LoVo (cell line): ENCODE measurements around the gene DNAH11.
"Not testable (repeated sequence)": the region's sequence is repeated elsewhere in the genome, so short reads cannot be mapped to it uniquely, and the experiment has no call there.

ENCODE experiments used
- DNase-seq: peaks from one replicate; pipeline ENCODE4 v3.0.0-alpha.2; 2016; ENCODE audit warnings: low spot score

Gene DNAH11

GRCh38 chr7:21542891-21543527 is at the start of gene DNAH11:
Gene DNAH11 (plus strand): TSS chr7:21543039. CDS start chr7:21543246, 207 bp downstream.
- DNase-seq = no peak

DNA sequence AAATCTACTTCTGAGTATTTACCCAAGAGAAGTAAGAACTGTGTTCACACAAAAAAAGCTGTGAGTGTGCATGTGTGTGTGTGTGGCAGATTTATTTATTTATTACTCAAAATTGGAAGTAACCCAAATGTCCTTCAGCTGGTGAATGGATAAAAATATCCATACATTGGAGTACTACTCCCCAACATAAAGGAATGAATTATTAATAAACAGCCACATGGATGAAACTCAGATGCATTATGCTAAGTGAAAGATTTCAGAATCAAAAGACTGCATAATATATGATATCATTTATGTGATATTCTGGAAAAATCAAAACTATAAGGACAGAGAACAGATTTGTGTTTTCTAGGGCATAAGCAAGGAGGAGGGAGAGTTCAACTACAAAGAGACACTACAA is 47.1 kb upstream of the DNAH11 start:
- DNase-seq = no peak

GRCh38 chr7:21497072-21497471 is 45.8 kb upstream of the DNAH11 start:
- DNase-seq = no peak

DNA sequence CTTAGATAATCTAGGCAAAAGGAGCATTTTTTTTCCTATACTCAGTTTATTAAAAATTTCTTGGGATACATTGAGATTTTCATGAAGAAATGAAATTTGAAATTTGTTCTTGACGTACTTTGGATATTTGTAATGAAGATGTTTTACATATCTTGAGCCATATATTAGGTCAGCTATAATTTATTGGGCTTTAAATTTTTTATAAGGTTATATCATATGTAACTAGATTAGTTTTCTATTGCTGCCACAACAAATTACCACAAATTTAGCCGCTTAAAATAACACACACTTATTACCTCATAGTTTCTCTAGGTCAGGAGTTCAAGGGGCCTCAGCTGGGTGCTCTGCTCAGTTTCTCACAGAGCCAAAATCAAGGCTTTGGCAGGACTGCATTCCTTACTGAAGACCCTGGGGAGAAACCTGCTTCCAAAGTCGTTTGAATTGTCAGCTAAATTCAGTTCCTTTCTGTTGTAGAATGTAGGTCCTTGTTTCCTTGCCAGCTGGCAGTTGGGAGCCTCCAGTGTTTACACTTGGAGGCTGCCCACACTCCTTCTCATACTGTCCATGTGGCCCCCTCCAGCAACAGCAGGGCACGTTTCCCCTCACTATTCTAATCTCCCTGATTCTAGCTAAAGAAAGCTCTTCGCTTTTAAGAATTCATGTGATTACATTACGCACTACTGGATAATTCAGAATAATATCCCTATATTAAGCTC is 42.6 kb upstream of the DNAH11 start:
- DNase-seq = no peak

- no peak for DNase-seq
Measured at GRCh38 chr7:21504021-21504420, 38.8 kb upstream of the DNAH11 start.

DNA sequence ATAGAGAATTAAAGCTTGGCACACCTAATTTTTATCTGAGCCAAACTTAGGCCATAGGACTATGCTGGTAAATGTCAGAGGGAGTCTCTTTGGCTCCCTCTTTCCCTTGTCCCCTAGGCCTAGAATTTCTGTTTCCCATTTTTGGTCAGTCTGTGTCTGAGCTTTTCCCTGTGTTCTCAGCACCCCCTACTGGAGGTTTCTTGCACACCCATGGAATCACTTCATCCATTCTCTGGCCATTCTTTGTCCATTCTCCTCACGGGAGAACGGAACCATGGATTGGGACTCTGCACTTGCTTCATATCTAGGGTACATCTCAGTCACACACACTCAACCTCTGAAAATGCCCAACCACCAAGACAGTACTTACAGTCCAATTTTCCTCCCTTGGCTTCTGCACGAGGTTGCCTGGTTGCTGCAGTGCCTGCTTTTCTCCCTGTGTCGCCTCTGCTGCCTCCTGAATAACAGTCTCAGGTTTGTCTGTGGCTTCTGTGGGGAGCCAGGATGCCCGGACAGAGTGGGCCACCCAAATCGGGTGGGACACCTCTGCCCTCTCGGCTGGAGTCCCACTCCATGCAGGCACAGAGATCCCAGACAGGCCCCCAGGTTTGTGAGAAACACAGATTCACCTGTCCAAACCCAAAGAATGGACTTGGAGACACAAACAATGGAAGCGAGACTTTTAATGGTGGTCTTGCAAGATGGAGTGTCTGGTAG is 35.1 kb upstream of the DNAH11 start:
- DNase-seq = peak; percentile 27

GRCh38 chr7:21508538-21508937 is 34.3 kb upstream of the DNAH11 start:
- no peak for DNase-seq

- DNase-seq = no peak
Measured at GRCh38 chr7:21514062-21514461, 28.8 kb upstream of the DNAH11 start.

DNA sequence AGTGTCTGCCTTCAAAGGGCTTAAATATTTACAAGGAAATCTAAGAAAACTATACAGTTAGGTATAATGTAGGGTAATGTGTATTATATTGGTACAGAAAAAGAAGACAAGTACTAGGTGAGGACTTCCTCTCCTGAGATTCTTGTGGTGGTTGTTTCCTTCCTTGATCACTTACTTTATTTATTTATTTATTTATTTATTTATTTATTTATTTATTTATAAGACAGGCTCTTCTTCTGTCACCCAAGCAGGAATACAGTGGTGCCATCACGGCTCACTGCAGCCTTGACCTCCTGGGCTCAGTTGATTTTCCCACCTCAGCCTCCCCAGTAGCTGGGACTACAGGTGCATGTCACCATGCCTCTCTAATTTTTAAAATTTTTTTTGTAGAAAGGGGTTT is 18.2 kb upstream of the DNAH11 start:
- no peak for DNase-seq

GRCh38 chr7:21526007-21526406 is 16.8 kb upstream of the DNAH11 start:
- peak; percentile 16 for DNase-seq

DNA sequence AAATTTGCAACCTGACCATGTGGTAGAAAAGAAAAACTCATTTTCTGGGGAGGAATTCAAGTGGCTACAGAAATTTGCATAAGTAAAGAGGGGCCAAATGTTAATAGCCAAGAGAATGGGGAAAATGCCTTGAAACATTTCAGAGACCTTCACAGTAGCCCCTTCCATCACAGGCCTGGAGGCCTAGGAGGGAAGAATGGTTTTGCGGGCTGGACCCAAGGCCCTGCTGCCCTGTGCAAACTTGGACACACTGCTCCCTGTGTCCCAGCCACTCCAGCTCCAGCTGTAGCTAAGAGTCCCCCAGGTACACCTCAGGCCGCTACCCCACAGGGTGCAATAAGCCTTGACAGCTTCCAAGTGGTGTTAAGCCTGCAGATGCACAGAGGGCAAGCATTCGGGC is 16.4 kb upstream of the DNAH11 start:
- DNase-seq = no peak

DNA sequence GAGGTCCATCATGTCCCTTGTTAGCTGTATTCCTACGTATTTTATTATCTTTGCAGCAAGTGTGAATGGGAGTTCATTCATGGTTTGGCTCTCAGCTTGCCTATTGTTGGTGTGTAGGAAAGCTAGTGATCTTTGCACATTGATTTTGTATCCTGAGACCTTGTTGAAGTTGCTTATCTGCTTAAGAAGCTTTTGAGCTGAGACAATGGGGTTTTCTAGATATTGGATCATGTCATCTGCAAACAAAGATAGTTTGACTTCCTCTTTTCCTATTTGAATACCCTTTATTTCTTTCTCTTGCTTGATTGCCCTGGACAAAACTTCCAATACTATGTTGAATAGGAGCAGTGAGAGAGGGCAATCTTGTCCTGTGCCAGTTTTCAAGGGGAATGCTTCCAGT is 10.4 kb upstream of the DNAH11 start:
- DNase-seq = not testable (repeated sequence)

- DNase-seq = not testable (repeated sequence)
Measured at GRCh38 chr7:21533646-21534045, 9.2 kb upstream of the DNAH11 start.

- DNase-seq = not testable (repeated sequence)
Measured at GRCh38 chr7:21536445-21537118, 6.3 kb upstream of the DNAH11 start.

DNA sequence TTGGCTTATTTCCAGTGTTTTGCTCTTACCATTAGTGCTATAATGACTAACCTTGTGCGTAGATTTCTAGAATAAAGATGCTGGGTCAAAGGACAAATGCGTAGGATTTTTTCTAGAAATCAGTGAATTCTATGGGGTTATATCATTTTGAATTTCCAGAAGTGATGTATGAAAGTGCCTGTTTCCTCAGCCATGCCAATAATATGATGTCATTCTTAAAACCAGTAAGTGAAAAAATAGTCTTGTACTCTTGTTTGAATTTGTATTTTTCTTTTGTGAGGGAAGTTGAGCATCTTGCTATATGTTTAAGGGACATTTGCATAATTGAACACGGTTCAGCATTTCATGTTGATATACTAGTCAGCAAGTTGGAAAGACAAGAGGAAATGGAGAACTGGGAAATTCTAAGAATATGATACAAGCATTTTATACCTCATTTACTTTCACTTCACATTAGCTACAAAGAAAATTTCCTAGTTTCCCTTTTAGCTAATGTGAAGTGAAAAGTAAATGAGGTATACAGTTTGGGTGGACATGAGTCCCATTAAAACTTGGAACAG is 3.8 kb upstream of the DNAH11 start:
- DNase-seq = no peak

- DNase-seq = no peak
Measured at GRCh38 chr7:21543528-21544302, 876 bp downstream of the DNAH11 start.

- DNase-seq = no peak
Measured at GRCh38 chr7:21544303-21544656, 1.4 kb downstream of the DNAH11 start.

DNA sequence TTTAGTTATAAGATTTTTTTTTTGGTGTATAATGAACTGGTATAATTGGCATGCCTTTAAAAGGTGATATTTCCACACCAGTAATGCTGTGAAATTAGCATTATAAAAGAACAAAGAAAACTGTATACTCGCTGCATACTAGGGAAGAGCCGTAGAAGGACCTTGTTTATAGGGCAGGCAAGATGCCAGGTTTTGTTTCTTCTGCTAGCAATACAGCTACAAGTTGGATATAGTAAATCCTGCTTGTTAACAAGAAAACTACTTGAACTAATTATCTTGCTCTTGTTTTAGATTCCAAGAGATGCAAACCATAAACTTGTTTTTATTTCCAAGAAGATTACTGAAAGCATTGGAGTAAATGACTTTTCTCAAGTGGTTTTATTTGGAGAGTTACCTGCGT is 1.9 kb downstream of the DNAH11 start:
- DNase-seq = no peak

DNA sequence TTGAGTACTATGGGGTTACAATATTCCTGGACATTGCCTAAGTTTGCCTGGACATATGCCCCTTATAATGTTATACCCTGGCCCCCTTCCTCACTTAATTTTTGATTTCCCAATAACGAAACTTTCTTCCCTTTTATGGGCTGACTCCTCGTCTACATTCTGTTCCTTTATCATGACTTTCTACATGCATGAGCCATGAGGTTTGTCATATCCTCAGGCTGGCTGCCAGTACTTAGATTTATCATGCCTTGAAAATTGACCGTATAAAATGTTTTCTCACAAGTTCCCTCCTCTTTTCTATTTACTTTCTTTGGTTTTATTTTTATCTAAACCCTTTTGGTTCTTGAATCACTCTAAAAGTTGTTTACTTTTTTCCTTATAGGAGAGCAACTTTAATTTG is 4.7 kb downstream of the DNAH11 start:
- DNase-seq = no peak

- no peak for DNase-seq
Measured at GRCh38 chr7:21548491-21548890, 5.7 kb downstream of the DNAH11 start.

GRCh38 chr7:21550076-21550475 is 7.2 kb downstream of the DNAH11 start:
- no peak for DNase-seq
